Cardiac fibroblast (primary cell): ENCODE data around the gene EPHA5.

ENCODE experiments used
- DNase-seq, 2 donors: peaks; one replicate each; pipeline versions ENCODE4 v3.0.0 to v3.0.0-alpha.2; 2010; ENCODE audit warnings: low read depth in 2 of 2
- H3K4me3 ChIP-seq, 2 donors: replicated peaks in 1 of 2; 1 replicate in 1 of 2; 2 replicates in 1 of 2; pipeline ENCODE4 v1.5.1; 2011; ENCODE audit warnings: low read depth in 2 of 2, low read length in 2 of 2, mild to moderate bottlenecking in 2 of 2, moderate library complexity in 1 of 2
- TF ChIP-seq, protein P1 (sequence below): IDR thresholded peaks from one replicate; pipeline ENCODE4 v1.5.1; 2011; ENCODE audit warnings: low read depth, mild to moderate bottlenecking, low read length, inconsistent platforms

EPHA5 gene

DNA sequence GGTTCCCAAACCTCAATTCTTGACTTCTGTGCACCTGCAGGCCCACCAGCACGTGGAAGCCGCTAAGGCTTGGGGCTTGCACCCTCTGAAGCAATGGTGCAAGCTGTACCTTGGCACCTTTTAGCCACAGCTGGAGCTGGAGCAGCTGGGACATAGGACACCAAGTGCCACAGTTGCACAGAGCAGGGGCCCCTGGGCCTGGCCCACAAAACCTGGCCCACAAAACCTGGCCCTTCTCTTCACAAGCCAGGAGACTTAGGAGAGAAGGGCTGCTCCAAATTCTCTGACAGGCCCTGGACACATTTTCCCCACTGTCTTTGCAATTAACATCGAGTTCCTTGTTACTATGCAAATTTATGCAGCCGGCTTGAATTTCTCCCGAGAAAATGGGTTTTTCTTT lies 197.8 kb downstream of the EPHA5 start:
- H3K4me3 ChIP-seq: no peak overlapping the region
- TF ChIP-seq, protein P1, sequence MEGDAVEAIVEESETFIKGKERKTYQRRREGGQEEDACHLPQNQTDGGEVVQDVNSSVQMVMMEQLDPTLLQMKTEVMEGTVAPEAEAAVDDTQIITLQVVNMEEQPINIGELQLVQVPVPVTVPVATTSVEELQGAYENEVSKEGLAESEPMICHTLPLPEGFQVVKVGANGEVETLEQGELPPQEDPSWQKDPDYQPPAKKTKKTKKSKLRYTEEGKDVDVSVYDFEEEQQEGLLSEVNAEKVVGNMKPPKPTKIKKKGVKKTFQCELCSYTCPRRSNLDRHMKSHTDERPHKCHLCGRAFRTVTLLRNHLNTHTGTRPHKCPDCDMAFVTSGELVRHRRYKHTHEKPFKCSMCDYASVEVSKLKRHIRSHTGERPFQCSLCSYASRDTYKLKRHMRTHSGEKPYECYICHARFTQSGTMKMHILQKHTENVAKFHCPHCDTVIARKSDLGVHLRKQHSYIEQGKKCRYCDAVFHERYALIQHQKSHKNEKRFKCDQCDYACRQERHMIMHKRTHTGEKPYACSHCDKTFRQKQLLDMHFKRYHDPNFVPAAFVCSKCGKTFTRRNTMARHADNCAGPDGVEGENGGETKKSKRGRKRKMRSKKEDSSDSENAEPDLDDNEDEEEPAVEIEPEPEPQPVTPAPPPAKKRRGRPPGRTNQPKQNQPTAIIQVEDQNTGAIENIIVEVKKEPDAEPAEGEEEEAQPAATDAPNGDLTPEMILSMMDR: no peak
- no peak for DNase-seq

DNA sequence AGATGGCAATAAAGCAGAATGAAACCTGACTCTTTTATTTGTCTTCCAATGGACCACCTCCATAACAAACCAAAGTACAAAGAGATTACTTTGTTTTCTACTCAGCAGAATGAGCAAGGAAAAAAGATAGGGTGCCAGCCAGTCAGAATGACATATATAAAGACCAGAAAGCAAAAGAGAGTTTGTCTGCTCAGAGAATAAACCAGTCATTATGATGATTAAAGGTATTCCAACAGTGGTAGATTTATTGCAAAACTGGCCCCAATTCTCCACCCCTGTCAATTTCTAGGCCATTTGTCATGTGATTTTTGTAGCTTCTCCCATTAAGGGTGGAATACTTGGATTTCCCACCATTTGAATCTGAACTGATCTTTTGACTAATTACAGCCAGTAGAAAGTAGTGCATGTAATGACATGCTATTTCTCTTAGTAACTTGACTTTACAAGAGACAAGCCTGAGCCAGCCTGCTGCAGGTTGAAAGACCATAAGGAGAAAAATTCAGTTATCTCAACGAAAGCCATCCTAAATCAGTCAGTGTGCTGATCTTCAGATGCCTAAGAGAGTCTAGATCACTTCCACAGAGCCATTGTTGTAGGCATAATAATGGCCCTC lies 203.1 kb downstream of the EPHA5 start:
- H3K4me3 ChIP-seq: no peak overlapping the region
- TF ChIP-seq, protein P1: no peak
- DNase-seq: no peak

DNA sequence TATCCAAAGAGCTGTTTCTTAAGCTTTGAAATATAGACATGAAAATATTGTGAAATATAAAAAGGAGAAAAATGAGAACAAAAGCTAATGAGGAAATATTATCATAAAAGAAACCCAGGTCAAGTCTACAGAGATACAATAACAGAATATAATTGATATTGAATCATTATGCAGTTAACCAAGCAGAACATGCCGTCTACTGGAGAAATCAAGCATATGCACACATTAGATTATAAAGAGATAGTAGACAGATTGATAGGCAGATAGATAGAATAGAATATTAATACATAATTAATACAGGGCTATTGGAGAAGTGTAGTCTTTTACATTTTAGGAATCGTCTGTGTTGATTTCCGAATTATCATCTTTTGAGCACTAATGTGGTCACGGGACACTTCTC lies 208.5 kb downstream of the EPHA5 start:
- TF ChIP-seq, protein P1: no peak
- no peak overlapping the region for H3K4me3 ChIP-seq
- no peak for DNase-seq

- no peak for DNase-seq
- TF ChIP-seq, protein P1: no peak
- no peak overlapping the region for H3K4me3 ChIP-seq
These were observed 213.3 kb downstream of the EPHA5 start for GRCh38 chr4:65457011-65457410.

DNA sequence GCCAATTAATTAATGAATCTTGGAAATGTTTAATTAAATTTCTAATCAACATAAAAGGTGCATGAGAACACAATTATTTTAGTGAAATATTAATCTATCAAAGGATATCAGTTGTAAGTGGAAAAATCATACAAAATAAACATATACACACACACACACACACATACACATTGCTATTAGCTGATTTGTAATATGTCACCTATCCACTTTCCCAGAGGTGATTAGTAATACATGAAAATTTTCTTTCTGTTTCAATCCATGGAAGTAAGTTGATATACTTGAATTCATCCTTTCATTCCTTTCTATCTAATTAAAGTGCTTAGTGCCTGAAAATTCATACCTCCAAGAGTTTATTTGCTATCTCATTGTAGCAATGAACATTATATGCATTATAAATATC lies 213.7 kb downstream of the EPHA5 start:
- no peak for DNase-seq
- TF ChIP-seq, protein P1: no peak
- H3K4me3 ChIP-seq: no peak overlapping the region

DNA sequence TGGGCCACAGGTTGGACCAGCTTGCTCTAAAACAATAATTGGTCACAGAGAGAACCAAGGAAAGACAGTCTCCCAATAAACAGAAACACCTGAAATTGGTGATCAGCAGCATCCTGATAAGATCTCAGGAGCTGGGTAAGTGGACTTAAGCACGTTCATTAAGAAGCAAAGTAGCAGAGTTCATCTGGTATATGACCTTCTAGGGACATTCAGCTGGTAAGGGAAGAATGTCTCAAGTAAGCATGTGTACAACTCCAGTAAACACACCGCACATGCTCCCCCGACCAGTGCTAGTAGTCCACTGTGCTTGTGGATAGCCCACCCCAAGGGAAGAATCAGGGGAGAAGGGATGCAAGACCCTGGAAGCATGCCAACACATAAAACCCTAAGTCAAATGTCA lies 216.9 kb downstream of the EPHA5 start:
- TF ChIP-seq, protein P1: no peak
- H3K4me3 ChIP-seq: no peak overlapping the region
- no peak for DNase-seq

- TF ChIP-seq, protein P1: no peak
- H3K4me3 ChIP-seq: no peak overlapping the region
- DNase-seq: no peak
These were observed 219.4 kb downstream of the EPHA5 start for GRCh38 chr4:65450899-65451298.
